Upper lobe of right lung (tissue), 1 donor: ENCODE data around the gene SCCPDH. TPM values are rescaled to one million over a fixed set of nuclear protein-coding genes. Genes with fewer than 3 reads are reported as not detected.
"Not testable (repeated sequence)": the region's sequence is repeated elsewhere in the genome, so short reads cannot be mapped to it uniquely, and the experiment has no call there.

ENCODE experiments used
- ATAC-seq: fragments of 200-7000 bp; cut with Tn5 transposase; one replicate; pipeline ENCODE4 v1.9.1; 2020; ENCODE audit warnings: mild to moderate bottlenecking, moderate library complexity
- DNase-seq: peaks from one replicate; pipeline ENCODE4 v3.0.0-alpha.2; 2020
- H3K27ac ChIP-seq: fragments of 200-600 bp; one replicate; pipeline ENCODE4 v1.8.0; 2022
- H3K27me3 ChIP-seq: fragments of 200-600 bp; one replicate; pipeline ENCODE4 v1.8.0; 2022; ENCODE audit warnings: mild to moderate bottlenecking
- H3K36me3 ChIP-seq: fragments of 200-600 bp; one replicate; pipeline ENCODE4 v1.8.0; 2022
- H3K4me1 ChIP-seq: fragments of 200-600 bp; one replicate; pipeline ENCODE4 v1.8.0; 2022
- H3K4me3 ChIP-seq: fragments of 200-600 bp; one replicate; pipeline ENCODE4 v1.8.0; 2022; ENCODE audit warnings: mild to moderate bottlenecking
- H3K9me3 ChIP-seq: fragments of 200-600 bp; one replicate; pipeline ENCODE4 v1.8.0; 2022
- CTCF ChIP-seq: fragments of 200-600 bp; IDR thresholded peaks from one replicate; pipeline ENCODE4 v1.8.0; 2022; ENCODE audit warnings: antibody characterized with exemption
- intact Hi-C: fragments of 100-400 bp; cut with DNase I; formaldehyde crosslinking; loops from one replicate; pipeline ENCODE4 v1.11.0; 2022
- total RNA-seq: library from RNA; stranded (reverse); fragmentation: NEBNext Ultra II Directional; extraction: Animal tissue kit (Norgen Biotek cat#: 25700); gene quantifications from one replicate; pipeline ENCODE4 v1.2.1, GENCODE V29; 2021
- donor health status: DM: no; HTN: yes; CAD: no; lungs with severe emphysema.

SCCPDH gene
- total RNA-seq, 1 donor from 2014 or later: 23.4 TPM

GRCh38 chr1:246811985-246812384, 87.8 kb downstream of the SCCPDH start:
- ATAC-seq: no peak
- no peak for DNase-seq
- H3K4me1 ChIP-seq: no peaks in the 10 kb centered on the region
- H3K36me3 ChIP-seq: no peaks in the 10 kb centered on the region
- H3K27ac ChIP-seq: no peak overlapping the region
- H3K4me3 ChIP-seq: no peak overlapping the region
- TF ChIP-seq CTCF: no peak
- no peaks in the 10 kb centered on the region for H3K9me3 ChIP-seq
- intact Hi-C loops: no loop called here
- H3K27me3 ChIP-seq: no peaks in the 10 kb centered on the region

- not testable (repeated sequence) for H3K27me3 ChIP-seq
These were observed 89.1 kb downstream of the SCCPDH start for GRCh38 chr1:246813325-246813724.

GRCh38 chr1:246814890-246815289, 90.7 kb downstream of the SCCPDH start:
- no peaks in the 10 kb centered on the region for H3K4me1 ChIP-seq
- H3K27ac ChIP-seq: no peak overlapping the region
- DNase-seq: no peak
- no peak for ATAC-seq
- H3K36me3 ChIP-seq: no peaks in the 10 kb centered on the region
- H3K4me3 ChIP-seq: no peak overlapping the region
- no peaks in the 10 kb centered on the region for H3K9me3 ChIP-seq
- no peak for TF ChIP-seq CTCF
- H3K27me3 ChIP-seq: no peaks in the 10 kb centered on the region
- intact Hi-C loops: no loop called here

More at GRCh38 chr1:246813325-246813724, 89.1 kb downstream of the SCCPDH start:
- ATAC-seq, H3K27ac ChIP-seq, H3K4me3 ChIP-seq, H3K4me1 ChIP-seq, H3K9me3 ChIP-seq, intact Hi-C loops, H3K36me3 ChIP-seq, DNase-seq: not testable (repeated sequence)

GRCh38 chr1:246815693-246816270, 91.6 kb downstream of the SCCPDH start:
- Histone ChIP-seq H3K4me1 (no peaks in the 10 kb centered on the region), H3K9me3 (no peaks in the 10 kb centered on the region), H3K27me3 (no peaks in the 10 kb centered on the region), H3K27ac (no peak overlapping the region), H3K4me3 (no peak overlapping the region), H3K36me3 (no peaks in the 10 kb centered on the region)
- no peak for TF ChIP-seq CTCF
- ATAC-seq: no peak
- DNase-seq: no peak
- intact Hi-C loops: no loop called here

Other genes starting within 250 kb of the SCCPDH start
- gene SMYD3, start 217.1 kb upstream of the SCCPDH start, total RNA-seq: 27.2 TPM
- 9.4 TPM for gene TFB2M, start 158.1 kb upstream of the SCCPDH start, total RNA-seq
- 29.8 TPM for gene CNST, start 158.0 kb upstream of the SCCPDH start, total RNA-seq
- gene AHCTF1, start 207.5 kb downstream of the SCCPDH start, total RNA-seq: 28.8 TPM